ENCODE measurements around the gene OCA2. TPM values are rescaled to one million over a fixed set of nuclear protein-coding genes. Genes with fewer than 3 reads are reported as not detected.

Gene OCA2
- total and polyA plus RNA-seq, 2 of the 8 experiments (the other 6 are each of a cell fraction or from before 2014, with no cell fraction given), result 0.20 TPM

GRCh38 chr15:27869697-27870281, 229.3 kb downstream of the OCA2 start (continued):
- TF ChIP-seq NRF1 (IDR thresholded peaks at IDR 0.05; ENCODE audit: low read depth, low read length), result no peak

Measured in H1 (cell line).